Fibroblast of lung (primary cell): ENCODE results near the gene BCL10.

Experiments used
- CTCF ChIP-seq, 2 donors: IDR thresholded peaks in 1 of 2; conservative IDR thresholded peaks in 1 of 2; 1 replicate in 1 of 2; 2 replicates in 1 of 2; pipeline ENCODE4 v1.5.1; 2011 to 2012; ENCODE audit warnings: low read length in 2 of 2, control low read depth in 1 of 2, inconsistent platforms in 1 of 2, low read depth in 1 of 2, mild to moderate bottlenecking in 1 of 2
- EZH2 ChIP-seq: IDR thresholded peaks from 2 replicates; pipeline ENCODE4 v1.5.1; 2012; ENCODE audit warnings: low read length, control low read depth, mild to moderate bottlenecking; ENCODE audit errors: missing control alignments

GRCh38 chr1:85223334-85223733, 53.1 kb downstream of the BCL10 start:
- TF ChIP-seq CTCF (conservative IDR thresholded peaks at IDR 0.05 in 1 of 2, IDR thresholded peaks at IDR 0.05 in 1 of 2; ENCODE audit: low read depth in 1 of 2, low read length in 2 of 2) (no peak), EZH2 (no peak)
